ENCODE data around the gene TRAF3.
"Not testable (repeated sequence)": the region's sequence is repeated elsewhere in the genome, so short reads cannot be mapped to it uniquely, and the experiment has no call there.

TRAF3 gene

GRCh38 chr14:102830474-102831045 is 53.3 kb downstream of the TRAF3 start:
- no peak for DNase-seq

DNA sequence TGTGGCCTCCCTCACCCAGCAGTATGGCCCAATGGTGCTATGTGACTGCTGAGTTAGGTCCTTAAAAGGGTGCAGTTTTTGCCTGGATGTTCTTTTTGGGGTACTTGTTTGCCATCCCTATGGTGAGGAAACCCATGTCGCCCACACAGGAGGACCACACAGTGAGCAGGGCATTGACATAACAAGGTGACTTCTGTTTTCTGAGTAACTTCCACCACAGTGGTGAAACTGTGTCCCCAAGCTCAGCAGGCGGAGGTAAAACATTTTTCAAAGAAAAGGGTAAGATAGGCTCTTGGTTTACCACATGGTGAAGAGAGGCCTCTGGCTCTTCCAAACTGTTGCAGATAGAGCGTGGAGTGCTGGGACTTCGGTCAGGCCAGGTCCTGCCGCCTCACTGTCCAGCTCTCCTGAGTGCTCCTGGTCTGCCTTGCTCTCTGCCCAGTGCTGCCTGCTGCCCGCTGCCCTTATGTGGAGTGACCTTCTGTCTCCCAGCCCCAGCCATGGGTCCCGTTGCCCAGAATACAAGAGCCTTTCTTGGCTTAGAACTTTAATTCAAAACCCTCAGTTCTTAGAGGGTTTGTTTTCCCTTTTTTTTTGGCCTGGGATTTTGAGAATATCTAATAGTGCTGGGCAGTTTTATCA is 54.0 kb downstream of the TRAF3 start:
- DNase-seq = no peak

DNA sequence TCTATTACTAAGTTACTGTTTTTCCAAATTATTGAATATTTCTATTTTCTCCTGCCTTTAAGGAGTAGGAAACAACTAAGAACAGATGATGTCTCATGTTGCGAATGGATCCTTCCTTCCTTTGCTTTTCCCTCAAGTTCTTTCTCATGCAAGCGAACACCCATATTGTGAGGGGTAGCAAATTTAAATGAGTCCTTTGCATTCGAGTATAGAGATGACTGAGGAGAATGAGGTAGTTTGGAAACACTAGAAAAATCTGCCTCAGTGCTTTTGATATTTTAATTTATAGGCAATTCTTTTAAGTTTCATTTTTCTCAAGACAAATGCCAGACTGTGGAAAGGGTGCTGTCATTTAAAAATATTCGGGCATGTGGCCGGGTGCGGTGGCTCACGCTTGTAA is 56.1 kb downstream of the TRAF3 start:
- DNase-seq = no peak

GRCh38 chr14:102833991-102834390 is 56.7 kb downstream of the TRAF3 start:
- DNase-seq = no peak

DNA sequence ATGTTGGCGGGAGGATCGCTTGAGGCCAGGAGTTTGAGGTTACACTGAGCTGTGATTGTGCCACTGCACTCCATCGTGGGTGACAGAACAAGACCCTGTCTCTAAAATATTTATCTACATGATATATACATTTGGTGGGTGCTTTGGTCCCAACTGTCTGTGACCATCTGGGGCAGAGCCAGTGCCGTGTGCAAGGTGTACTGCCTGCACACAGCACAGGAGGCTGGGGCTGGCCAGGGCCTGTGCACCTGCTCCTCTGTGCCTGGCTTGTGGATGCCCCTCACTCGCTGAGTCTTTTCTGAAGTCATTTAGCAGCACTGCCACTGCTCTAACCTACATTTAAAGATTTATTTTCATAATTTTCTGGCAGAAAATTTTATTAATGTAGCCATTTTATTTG is 58.7 kb downstream of the TRAF3 start:
- no peak for DNase-seq

DNA sequence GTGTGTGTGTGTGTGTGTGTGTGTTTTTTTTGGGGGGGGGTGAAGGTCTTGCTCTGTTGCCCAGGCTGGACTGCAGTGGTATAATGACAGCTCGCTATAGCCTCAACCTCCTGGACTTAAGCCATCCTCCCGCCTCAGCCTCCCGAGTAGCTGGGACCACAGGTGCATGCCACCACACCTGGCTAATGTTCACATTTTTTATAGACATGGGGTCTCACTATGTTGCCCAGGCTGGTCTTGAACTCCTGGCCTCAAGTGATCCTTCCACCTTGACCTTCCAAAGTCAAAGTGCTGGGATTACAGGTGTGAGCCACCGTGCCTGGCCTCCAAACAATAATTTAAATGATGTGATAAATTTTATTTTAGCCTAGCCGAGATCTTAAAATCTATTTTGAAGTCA is 59.9 kb downstream of the TRAF3 start:
- DNase-seq = not testable (repeated sequence)

DNA sequence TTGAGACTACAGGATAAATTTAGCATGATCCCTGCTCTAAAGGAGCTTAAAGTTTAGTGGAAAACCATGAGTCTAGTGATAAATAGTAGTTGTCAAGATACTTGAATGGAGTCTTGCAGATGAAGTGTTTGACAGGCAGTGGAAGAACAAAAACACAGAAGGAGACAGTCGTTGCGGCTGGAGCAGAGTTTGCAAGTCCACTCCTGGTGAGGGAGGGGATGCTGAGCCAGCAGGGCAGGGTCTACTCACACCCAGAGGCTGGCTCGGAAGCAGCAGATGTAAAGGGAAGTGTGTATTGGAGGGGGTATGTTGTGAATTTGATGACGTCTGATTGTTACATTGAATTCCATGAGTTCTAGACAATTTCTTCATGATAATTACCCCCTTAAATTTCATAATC is 61.3 kb downstream of the TRAF3 start:
- no peak for DNase-seq

GRCh38 chr14:102840115-102840514 is 62.9 kb downstream of the TRAF3 start:
- DNase-seq = no peak

- no peak for DNase-seq
Measured at GRCh38 chr14:102840771-102841528, 63.7 kb downstream of the TRAF3 start.

DNA sequence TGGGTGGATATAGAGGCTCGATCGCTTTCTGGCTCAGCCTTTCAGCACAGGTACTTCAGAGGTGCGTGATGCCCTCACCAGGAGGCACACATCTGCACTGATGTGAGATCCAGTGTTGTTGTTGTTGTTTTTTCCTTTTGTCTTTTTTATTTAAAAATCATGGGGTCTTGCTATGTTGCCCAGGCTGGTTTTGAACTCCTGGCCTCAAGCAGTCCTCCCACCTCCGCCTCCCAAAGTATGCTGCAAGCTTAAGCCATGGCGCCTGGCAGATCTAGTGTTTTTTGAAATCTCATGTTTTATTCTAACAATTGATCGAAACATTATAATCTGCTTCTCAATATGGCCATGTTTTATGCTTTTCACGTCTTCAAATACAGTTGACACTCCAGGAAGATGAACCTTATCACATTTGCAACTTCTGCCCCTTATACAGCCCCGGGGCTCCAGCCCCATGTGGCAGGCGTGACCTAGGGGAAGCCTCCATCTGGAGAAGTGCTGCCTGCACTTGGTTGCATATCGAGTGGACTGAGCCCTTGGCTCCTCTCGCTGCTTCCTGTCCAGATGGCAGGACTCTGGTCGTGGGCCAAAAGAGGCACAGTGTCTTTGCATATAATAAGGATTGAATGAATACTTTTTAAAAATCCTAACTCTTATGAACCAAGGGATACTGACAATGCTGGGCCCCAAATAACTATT is 71.7 kb downstream of the TRAF3 start:
- peak; percentile 86 for DNase-seq

DNA sequence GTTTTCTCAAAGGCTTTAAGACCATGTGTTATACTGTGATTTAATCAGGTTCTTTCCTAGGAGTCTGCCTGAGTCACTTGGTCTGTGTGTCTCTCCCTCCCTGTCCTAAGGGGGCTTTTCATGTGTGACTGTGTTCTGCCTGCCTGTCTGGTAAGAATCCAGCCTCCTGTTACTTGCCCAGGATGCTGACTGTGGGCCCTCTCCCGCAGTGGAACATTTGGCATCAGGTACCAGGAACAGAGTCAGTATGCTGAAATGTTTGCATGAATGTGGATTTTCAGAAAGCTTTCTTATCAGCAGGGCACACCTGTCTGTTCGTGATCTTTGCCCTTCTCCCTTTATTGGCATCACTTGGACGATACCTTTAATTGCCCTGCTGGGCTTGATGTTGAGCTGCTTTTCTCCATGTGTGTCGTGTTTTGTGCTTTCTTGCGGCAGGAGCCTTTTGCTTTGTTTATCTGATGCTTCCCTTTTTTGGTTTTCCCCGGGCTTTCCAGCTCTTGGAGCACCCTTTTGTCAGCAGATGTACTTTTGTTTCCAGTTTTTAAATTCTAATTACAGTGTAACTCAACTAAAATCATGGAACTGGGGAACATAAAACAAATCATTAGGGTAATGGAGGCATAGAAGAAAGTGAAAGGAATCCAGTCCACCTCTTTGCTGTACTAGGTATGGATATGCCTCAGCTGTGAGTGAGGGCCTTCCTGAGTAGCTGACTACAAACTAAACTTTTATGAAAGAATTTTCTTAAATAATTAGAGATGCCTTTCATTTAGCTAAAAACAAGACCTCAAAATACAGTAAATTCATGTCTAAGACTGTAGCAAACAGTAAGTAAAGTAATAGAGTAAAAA is 72.5 kb downstream of the TRAF3 start:
- peak; percentile 86 for DNase-seq

DNA sequence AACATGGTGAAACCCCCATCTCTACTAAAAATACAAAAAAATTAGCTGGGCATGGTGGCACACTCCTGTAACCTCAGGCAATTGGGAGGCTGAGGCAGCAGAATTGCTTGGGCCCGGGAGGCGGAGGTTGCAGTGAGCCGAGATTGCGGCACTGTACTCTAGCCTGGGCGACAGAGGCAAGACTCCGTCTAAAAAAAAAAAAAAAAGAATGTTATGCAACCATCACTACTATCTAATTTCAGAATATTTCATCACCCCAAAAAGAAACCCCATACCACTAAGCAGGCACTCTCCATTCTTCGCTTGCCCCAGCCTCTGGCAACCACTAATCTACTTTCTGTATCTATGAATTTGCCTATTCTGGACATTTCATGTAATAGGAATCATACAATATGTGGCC is 76.4 kb downstream of the TRAF3 start:
- DNase-seq = no peak

DNA sequence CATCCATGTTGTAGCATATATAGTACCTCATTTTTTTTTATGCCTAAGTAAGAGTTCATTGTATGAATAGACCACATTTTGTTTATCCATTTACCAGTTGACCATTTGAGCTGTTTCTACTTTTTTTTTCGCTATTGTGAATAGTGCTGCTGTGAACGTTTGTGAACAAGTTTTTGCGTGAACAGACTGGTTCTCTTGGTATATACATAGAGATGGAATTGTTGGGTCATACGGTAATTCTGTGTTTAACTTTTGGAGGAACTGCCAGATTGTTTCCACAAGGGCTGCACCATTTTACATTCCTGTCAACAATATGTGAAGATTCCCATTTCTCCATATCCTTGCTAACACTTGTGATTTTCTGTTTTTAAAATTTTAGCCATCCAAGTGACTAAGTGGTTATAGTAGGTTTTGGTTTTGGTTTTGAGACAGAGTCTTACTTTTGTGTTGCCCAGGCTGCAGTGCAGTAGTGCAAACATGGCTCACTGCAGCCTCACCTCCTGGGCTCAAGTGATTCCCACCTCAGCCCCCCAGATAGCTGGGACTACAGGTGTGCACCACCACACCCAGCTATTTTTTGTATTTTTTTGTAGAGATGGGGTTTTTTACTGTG is 76.9 kb downstream of the TRAF3 start:
- no peak for DNase-seq

- DNase-seq = no peak
Measured at GRCh38 chr14:102856179-102856578, 78.9 kb downstream of the TRAF3 start.

GRCh38 chr14:102857444-102857843 is 80.2 kb downstream of the TRAF3 start:
- DNase-seq = no peak

DNA sequence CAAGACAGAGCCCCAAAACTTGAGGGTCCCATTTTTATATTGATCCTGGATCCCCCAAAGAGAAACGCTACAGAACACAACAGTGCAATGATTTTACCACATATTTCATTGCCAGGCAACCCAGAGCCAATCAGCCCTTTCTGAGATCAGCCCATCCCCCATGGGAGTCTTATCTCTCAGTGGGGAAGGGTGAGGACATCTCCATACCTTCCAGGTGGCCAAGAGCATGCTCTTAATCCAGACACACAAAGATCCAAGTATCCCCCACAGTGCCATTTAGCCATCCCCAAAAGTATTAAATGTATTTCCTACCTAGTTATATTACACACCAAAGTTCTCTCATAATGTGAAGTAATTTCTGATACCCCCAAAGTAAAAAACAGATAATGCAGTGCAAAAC is 82.7 kb downstream of the TRAF3 start:
- DNase-seq = no peak

DNA sequence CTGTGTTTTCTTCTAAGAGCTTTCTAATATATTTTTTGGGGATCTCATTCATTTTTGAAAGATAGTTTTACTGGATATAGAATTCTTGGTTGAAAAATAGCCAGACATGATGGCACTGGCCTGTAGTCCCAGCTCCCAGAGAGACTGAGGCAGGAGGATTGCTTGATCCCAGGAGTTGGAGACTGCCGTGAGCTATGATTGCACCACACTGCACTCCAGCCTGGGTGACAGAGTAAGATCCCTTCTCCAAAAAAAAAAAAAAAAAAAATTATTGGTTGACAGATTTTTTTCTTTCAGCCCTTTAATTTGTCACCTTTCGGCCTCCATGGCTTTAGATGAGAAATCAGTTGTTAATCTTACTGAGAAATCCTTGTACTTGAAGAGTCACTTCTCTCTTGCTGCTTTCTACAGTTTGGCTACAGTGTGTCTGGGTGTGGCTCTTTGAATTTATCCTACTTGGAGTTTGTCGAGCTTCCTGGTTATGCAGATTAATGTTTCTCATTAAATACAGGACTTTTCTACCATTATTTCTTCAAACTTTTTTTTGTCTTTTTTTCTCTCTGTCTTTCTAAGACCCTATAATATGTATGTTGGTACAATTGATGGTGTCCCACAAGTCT is 85.0 kb downstream of the TRAF3 start:
- no peak for DNase-seq

- no peak for DNase-seq
Measured at GRCh38 chr14:102863381-102863780, 86.1 kb downstream of the TRAF3 start.

- not testable (repeated sequence) for DNase-seq
Measured at GRCh38 chr14:102865916-102866315, 88.7 kb downstream of the TRAF3 start.

DNA sequence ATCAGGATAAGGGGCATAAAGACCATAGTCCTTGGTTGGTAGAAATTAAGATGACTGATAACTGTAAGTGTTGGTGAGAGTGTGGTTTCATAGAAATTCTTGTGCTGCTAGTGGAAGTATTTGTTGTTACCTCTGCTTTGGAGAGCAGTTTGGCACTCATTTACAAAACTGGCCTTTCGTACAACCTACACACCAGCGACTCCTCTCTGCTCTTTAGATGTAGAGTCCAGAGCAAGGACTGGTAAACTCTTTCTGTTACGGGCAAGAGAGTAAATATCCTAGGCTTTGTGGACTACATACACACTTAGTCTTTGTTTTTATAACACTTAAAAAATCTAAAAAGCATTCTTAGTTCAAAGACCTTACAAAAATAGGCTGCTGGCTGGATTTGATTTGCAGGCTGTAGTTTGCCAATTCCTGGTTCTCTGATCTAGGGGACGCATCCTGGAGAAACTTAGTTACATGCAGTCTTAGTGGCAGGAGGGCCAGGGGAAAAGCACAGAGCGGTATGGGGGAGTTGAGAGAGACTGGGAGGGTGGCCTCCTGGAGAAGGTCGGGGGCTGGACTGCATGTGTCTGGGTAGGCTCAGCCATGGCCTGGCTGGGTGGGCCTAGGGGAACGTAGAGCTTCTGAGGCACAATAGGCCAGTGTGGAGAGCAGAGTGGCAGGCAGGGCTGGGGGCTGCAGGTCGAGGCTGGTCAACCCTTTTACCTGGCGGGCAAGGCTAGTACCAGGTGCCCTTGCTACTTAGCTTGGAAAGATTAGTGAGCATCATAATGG is 89.9 kb downstream of the TRAF3 start:
- no peak for DNase-seq
